SH-SY5Y (cell line): ENCODE measurements around the gene ACOT7.

Source experiments
- GATA2 ChIP-seq: IDR thresholded peaks from 2 replicates; pipeline ENCODE4 v1.6.1; 2011; ENCODE audit warnings: mild to moderate bottlenecking, low read depth, low read length
- GATA3 ChIP-seq: IDR thresholded peaks from 2 replicates; pipeline ENCODE4 v1.6.1; 2011; ENCODE audit warnings: low read depth, mild to moderate bottlenecking, low read length, moderate library complexity

DNA sequence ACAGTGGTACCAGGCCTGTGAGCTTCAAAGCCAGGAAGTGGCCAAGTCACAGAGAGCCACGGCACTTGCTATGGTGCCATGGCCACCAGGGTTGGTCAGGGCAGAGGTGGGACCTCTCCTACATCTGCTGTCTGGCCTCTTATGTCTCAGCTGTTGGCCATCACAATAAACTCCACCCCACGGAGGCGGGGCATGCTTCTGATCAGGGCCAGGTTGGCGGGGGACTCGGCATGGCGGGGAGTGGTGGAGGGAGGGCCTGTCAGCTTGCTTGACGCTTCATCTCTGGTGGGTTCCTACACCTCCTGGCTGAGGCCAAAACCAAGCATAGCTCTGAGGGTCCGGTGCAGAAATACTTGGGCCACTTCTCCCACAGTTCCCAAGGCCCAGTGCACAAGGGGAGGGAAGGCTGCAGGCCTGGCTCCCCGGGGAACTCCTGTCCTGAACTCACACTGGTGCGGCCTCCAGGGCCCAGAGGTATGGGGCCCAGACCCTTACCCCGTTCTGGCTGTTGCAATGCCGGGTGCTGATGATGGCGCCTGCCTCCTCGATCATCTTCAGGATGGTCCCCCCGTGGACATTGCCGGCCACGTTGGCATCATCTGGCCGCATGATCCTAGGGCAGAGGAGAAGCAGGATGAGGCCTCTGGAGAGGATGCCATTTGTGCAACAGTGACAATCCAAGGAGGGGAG lies 44.2 kb downstream of the ACOT7 start:
- TF ChIP-seq GATA2: no peak
- no peak for TF ChIP-seq GATA3
